HepG2 (cell line): ENCODE results near the gene AADACL4. TPM values are rescaled to one million over a fixed set of nuclear protein-coding genes. Genes with fewer than 3 reads are reported as not detected.

Source experiments
- ARNTL ChIP-seq: sonication (generic); formaldehyde crosslinking; IDR thresholded peaks from 2 replicates; pipeline ENCODE4 v1.4.0; 2020; ENCODE audit warnings: mild to moderate bottlenecking, missing genetic modification reagents
- FUBP1 ChIP-seq: sonication (generic); formaldehyde crosslinking; IDR thresholded peaks from 2 replicates; pipeline ENCODE4 v1.5.1; 2020; ENCODE audit warnings: missing genetic modification reagents, mild to moderate bottlenecking, borderline replicate concordance
- GATA4 ChIP-seq: sonication (generic); IDR thresholded peaks from 2 replicates; pipeline ENCODE4 v1.6.1; 2016; ENCODE audit warnings: antibody characterized with exemption, low read depth, borderline replicate concordance
- GMEB1 ChIP-seq: sonication (generic); formaldehyde crosslinking; IDR thresholded peaks from 2 replicates; pipeline ENCODE4 v1.5.1; 2020; ENCODE audit warnings: missing genetic modification reagents, mild to moderate bottlenecking, borderline replicate concordance
- HES4 ChIP-seq: sonication (generic); formaldehyde crosslinking; IDR thresholded peaks from 2 replicates; pipeline ENCODE4 v1.9.0; 2021; ENCODE audit warnings: mild to moderate bottlenecking, missing genetic modification reagents, borderline replicate concordance
- HMG20B ChIP-seq: conservative IDR thresholded peaks from 2 replicates; pipeline ENCODE4 v1.6.1; 2016; ENCODE audit warnings: missing genetic modification reagents, missing compliant biosample characterization
- NCOA1 ChIP-seq: sonication (generic); formaldehyde crosslinking; IDR thresholded peaks from 2 replicates; pipeline ENCODE4 v1.9.0; 2021; ENCODE audit warnings: missing genetic modification reagents
- SRF ChIP-seq: IDR thresholded peaks from 2 replicates; pipeline ENCODE4 v1.6.1; 2011; ENCODE audit warnings: mild to moderate bottlenecking, low read depth, low read length, moderate library complexity
- TBX3 ChIP-seq: fragments of 450-650 bp; IDR thresholded peaks from 2 replicates; pipeline ENCODE4 v1.6.1; 2017; ENCODE audit warnings: antibody characterized with exemption, mild to moderate bottlenecking, inconsistent platforms, borderline replicate concordance
- ZNF318 ChIP-seq: sonication (generic); formaldehyde crosslinking; IDR thresholded peaks from 2 replicates; pipeline ENCODE4 v1.4.0; 2020; ENCODE audit warnings: mild to moderate bottlenecking, missing genetic modification reagents
- ZNF577 ChIP-seq: sonication (generic); formaldehyde crosslinking; IDR thresholded peaks from 2 replicates; pipeline ENCODE4 v1.4.0; 2020; ENCODE audit warnings: mild to moderate bottlenecking, low read depth, missing genetic modification reagents, borderline replicate concordance
- ZNF614 ChIP-seq: IDR thresholded peaks from 2 replicates; pipeline ENCODE4 v1.6.1; 2018; ENCODE audit warnings: missing biosample characterization, missing genetic modification reagents, inconsistent platforms, borderline replicate concordance
- polyA plus RNA-seq, 8 experiments: library from polyadenylated mRNA; depleted of rRNA in 3 of 8; stranded (reverse) in 7 of 8; unstranded in 1 of 8; fragments of >200 nt; fragmentation: Illumina TruSeq in 4 of 8; extraction: Trizol in 4 of 8; gene quantifications; 2 replicates each; pipeline versions ENCODE4 v1.2.1 to v1.2.3, GENCODE V29; 2011 to 2016; ENCODE audit warnings: low read depth in 4 of 8, missing spikeins in 1 of 8, mixed read lengths in 1 of 8; ENCODE audit not compliant: insufficient read depth in 1 of 8
- total RNA-seq, 5 experiments: library from RNA; depleted of rRNA; stranded (reverse); fragments of >200 nt; fragmentation: Illumina TruSeq; extraction: Trizol; gene quantifications; 2 replicates each; pipeline ENCODE4 v1.2.3, GENCODE V29; 2016; ENCODE audit warnings: low read depth in 1 of 5
- TF ChIP-seq, protein P1 (sequence below): sonication (generic); formaldehyde crosslinking; IDR thresholded peaks from 2 replicates; pipeline ENCODE4 v1.4.0; 2020; ENCODE audit warnings: missing genetic modification reagents, borderline replicate concordance

AADACL4 gene
- total and polyA plus RNA-seq, 2 of the 13 experiments (the other 11 are each of a cell fraction or from before 2014, with no cell fraction given), result not detected

GRCh38 chr1:12615865-12616708 lies 27.8 kb upstream of the AADACL4 start (continued):
- TF ChIP-seq HES4 (CRISPR knock-in tag), result no peak; the same call in 1 of the 2 replicates
- TF ChIP-seq HMG20B (CRISPR knock-in tag), result peak; percentile 94
- TF ChIP-seq ZNF577 (CRISPR knock-in tag), result no peak
- TF ChIP-seq NCOA1 (CRISPR knock-in tag), result peak; percentile 82; the same call in 1 of the 2 replicates
- no peak for TF ChIP-seq ZNF318 (CRISPR knock-in tag)
- TF ChIP-seq TBX3, result no peak
- TF ChIP-seq SRF, result no peak
- TF ChIP-seq GATA4, result peak; percentile 58; the same call in 1 of the 2 replicates
- peak; percentile 32; the same call in 1 of the 2 replicates for TF ChIP-seq GMEB1
- TF ChIP-seq FUBP1 (CRISPR knock-in tag), result no peak
- TF ChIP-seq, protein P1, sequence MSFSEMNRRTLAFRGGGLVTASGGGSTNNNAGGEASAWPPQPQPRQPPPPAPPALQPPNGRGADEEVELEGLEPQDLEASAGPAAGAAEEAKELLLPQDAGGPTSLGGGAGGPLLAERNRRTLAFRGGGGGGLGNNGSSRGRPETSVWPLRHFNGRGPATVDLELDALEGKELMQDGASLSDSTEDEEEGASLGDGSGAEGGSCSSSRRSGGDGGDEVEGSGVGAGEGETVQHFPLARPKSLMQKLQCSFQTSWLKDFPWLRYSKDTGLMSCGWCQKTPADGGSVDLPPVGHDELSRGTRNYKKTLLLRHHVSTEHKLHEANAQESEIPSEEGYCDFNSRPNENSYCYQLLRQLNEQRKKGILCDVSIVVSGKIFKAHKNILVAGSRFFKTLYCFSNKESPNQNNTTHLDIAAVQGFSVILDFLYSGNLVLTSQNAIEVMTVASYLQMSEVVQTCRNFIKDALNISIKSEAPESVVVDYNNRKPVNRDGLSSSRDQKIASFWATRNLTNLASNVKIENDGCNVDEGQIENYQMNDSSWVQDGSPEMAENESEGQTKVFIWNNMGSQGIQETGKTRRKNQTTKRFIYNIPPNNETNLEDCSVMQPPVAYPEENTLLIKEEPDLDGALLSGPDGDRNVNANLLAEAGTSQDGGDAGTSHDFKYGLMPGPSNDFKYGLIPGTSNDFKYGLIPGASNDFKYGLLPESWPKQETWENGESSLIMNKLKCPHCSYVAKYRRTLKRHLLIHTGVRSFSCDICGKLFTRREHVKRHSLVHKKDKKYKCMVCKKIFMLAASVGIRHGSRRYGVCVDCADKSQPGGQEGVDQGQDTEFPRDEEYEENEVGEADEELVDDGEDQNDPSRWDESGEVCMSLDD, result no peak
- TF ChIP-seq ARNTL (CRISPR knock-in tag), result no peak
- TF ChIP-seq ZNF614 (CRISPR knock-in tag), result no peak; the same call in 1 of the 2 replicates
